T-helper 1 cell treated with Interleukin-12 subunit alpha and Interleukin-12 subunit beta and Interleukin-4 antibody, amounts not matched to agents 30 μg/mL and 1 μg/mL, for 36 hours (primary cell): Measurements from ENCODE around the gene RPS25.
"Not testable (repeated sequence)": the region's sequence is repeated elsewhere in the genome, so short reads cannot be mapped to it uniquely, and the experiment has no call there.

Experiments
- H3K27ac Mint-ChIP-seq: one replicate; pipeline ENCODE4 v1.8.0; 2021; ENCODE audit warnings: mild to moderate bottlenecking, mixed read lengths
- H3K27me3 Mint-ChIP-seq: one replicate; pipeline ENCODE4 v1.8.0; 2021; ENCODE audit warnings: low read depth, mixed read lengths
- H3K36me3 Mint-ChIP-seq: one replicate; pipeline ENCODE4 v1.8.0; 2021; ENCODE audit warnings: low read depth, mixed read lengths
- H3K4me1 Mint-ChIP-seq: one replicate; pipeline ENCODE4 v1.8.0; 2021; ENCODE audit warnings: low read depth, mixed read lengths
- H3K4me3 Mint-ChIP-seq: one replicate; pipeline ENCODE4 v1.8.0; 2021; ENCODE audit warnings: mild to moderate bottlenecking, moderate library complexity, mixed read lengths
- H3K9me3 Mint-ChIP-seq: one replicate; pipeline ENCODE4 v1.8.0; 2021; ENCODE audit warnings: mixed read lengths

RPS25 gene

GRCh38 chr11:118980191-118980881, 37.8 kb downstream of the RPS25 start:
- Mint-ChIP-seq H3K36me3 (no peaks in the 10 kb centered on the region), H3K9me3 (no peaks in the 10 kb centered on the region), H3K27ac (no peak overlapping the region), H3K4me1 (no peaks in the 10 kb centered on the region), H3K4me3 (no peak overlapping the region), H3K27me3 (peaks cover 9% of the 10 kb centered on the region)

GRCh38 chr11:118979434-118979833, 38.7 kb downstream of the RPS25 start:
- no peaks in the 10 kb centered on the region for H3K36me3 Mint-ChIP-seq
- no peak overlapping the region for H3K4me3 Mint-ChIP-seq
- H3K27ac Mint-ChIP-seq: no peak overlapping the region
- no peaks in the 10 kb centered on the region for H3K4me1 Mint-ChIP-seq
- peaks cover 16% of the 10 kb centered on the region for H3K27me3 Mint-ChIP-seq
- no peaks in the 10 kb centered on the region for H3K9me3 Mint-ChIP-seq

- peaks cover 22% of the 10 kb centered on the region for H3K27me3 Mint-ChIP-seq
- no peak overlapping the region for H3K27ac Mint-ChIP-seq
- no peaks in the 10 kb centered on the region for H3K9me3 Mint-ChIP-seq
- H3K4me3 Mint-ChIP-seq: no peak overlapping the region
- no peaks in the 10 kb centered on the region for H3K4me1 Mint-ChIP-seq
- H3K36me3 Mint-ChIP-seq: no peaks in the 10 kb centered on the region
Measured at GRCh38 chr11:118975771-118976709, 42.1 kb downstream of the RPS25 start.

GRCh38 chr11:118973985-118974384, 44.2 kb downstream of the RPS25 start:
- peaks cover 25% of the 10 kb centered on the region for H3K27me3 Mint-ChIP-seq
- H3K4me3 Mint-ChIP-seq: no peak overlapping the region
- H3K9me3 Mint-ChIP-seq: no peaks in the 10 kb centered on the region
- no peak overlapping the region for H3K27ac Mint-ChIP-seq
- no peaks in the 10 kb centered on the region for H3K36me3 Mint-ChIP-seq
- no peaks in the 10 kb centered on the region for H3K4me1 Mint-ChIP-seq

GRCh38 chr11:118971646-118972045, 46.5 kb downstream of the RPS25 start, which contains the start of gene FOXR1:
Gene FOXR1 (plus strand): TSS chr11:118971761. CDS start chr11:118971932, 171 bp downstream.
- Mint-ChIP-seq H3K27me3 (peaks cover 23% of the 10 kb centered on the region), H3K9me3 (no peaks in the 10 kb centered on the region), H3K27ac (no peak within 1 kb of the TSS), H3K4me3 (no peak within 1 kb of the TSS), H3K36me3 (no peaks in the 10 kb centered on the region), H3K4me1 (no peaks in the 10 kb centered on the region)

GRCh38 chr11:118969508-118969907, 48.6 kb downstream of the RPS25 start:
- not testable (repeated sequence) for H3K9me3 Mint-ChIP-seq, H3K4me3 Mint-ChIP-seq, H3K4me1 Mint-ChIP-seq, H3K27ac Mint-ChIP-seq, H3K36me3 Mint-ChIP-seq
- H3K27me3 Mint-ChIP-seq: peaks cover 10% of the 10 kb centered on the region
